Sigmoid colon (tissue), 7 donors: ENCODE measurements around the gene ZBTB4. TPM values are rescaled to one million over a fixed set of nuclear protein-coding genes. Genes with fewer than 3 reads are reported as not detected.

Source experiments
- DNase-seq: peaks from one replicate; pipeline ENCODE4 v3.0.0-alpha.2; 2019
- H3K27ac ChIP-seq, 4 donors: fragments of 200-600 bp; sonication (generic); one replicate each; pipeline ENCODE4 v1.5.1; 2016 to 2019; ENCODE audit warnings: mild to moderate bottlenecking in 1 of 4
- H3K27me3 ChIP-seq, 3 donors: fragments of 200-600 bp; sonication (generic); one replicate each; pipeline ENCODE4 v1.5.1; 2019; ENCODE audit warnings: mild to moderate bottlenecking in 1 of 3
- H3K36me3 ChIP-seq, 4 donors: fragments of 200-600 bp; sonication (generic); one replicate each; pipeline ENCODE4 v1.5.1; 2016 to 2019
- H3K4me1 ChIP-seq, 4 donors: fragments of 200-600 bp; sonication (generic); one replicate each; pipeline ENCODE4 v1.5.1; 2017 to 2019
- H3K4me3 ChIP-seq, 4 donors: fragments of 200-600 bp; sonication (generic); one replicate each; pipeline ENCODE4 v1.5.1; 2017 to 2019; ENCODE audit warnings: mild to moderate bottlenecking in 2 of 4, moderate library complexity in 1 of 4
- H3K9me3 ChIP-seq, 4 donors: fragments of 200-600 bp in 3 of 4; sonication (generic) in 3 of 4; one replicate each; pipeline versions ENCODE4 v1.5.1 to v1.6.1; 2013 to 2019
- CTCF ChIP-seq, 4 experiments: fragments of 450-650 bp in 3 of 4; fragments of 200-600 bp in 1 of 4; IDR thresholded peaks; one replicate each; pipeline ENCODE4 v1.5.1; 2016 to 2019; ENCODE audit warnings: antibody characterized with exemption in 4 of 4, mild to moderate bottlenecking in 3 of 4, moderate library complexity in 2 of 4
- EP300 ChIP-seq, 4 donors: sonication (generic); formaldehyde crosslinking; IDR thresholded peaks; one replicate each; pipeline ENCODE4 v1.6.1; 2017; ENCODE audit warnings: antibody characterized with exemption in 4 of 4
- POLR2A ChIP-seq, 2 donors: fragments of 450-650 bp; IDR thresholded peaks; one replicate each; pipeline ENCODE4 v1.6.1; 2016; ENCODE audit warnings: antibody characterized with exemption in 2 of 2, mild to moderate bottlenecking in 2 of 2, moderate library complexity in 2 of 2
- POLR2AphosphoS5 ChIP-seq, 4 donors: sonication (generic); formaldehyde crosslinking; IDR thresholded peaks; one replicate each; pipeline ENCODE4 v1.6.1; 2017; ENCODE audit warnings: antibody characterized with exemption in 4 of 4
- WGBS, 2 donors: extraction: QIAGEN DNeasy Blood & Tissue Kit; methylation state at CpG; one replicate each; pipeline ENCODE4 v1.1.7; 2013; 5-methylcytosine and 5-hydroxymethylcytosine counted together
- intact Hi-C: fragments of 100-400 bp; cut with DNase I; formaldehyde crosslinking; loops from one replicate; pipeline ENCODE4 v1.15.1; 2023
- polyA plus RNA-seq, 3 donors: library from polyadenylated mRNA; stranded (reverse); fragments of 200-250 nt; gene quantifications; one replicate each; pipeline ENCODE4 v1.2.3, GENCODE V29; 2013
- total RNA-seq, 4 donors: library from RNA; depleted of rRNA; stranded (reverse); fragments of >200 nt; gene quantifications; one replicate each; pipeline ENCODE4 v1.1.0, GENCODE V29; 2016
- donor health status: healthy with polysubstance abuse.
- donor health status: Bipolar disorder and iron deficiency.
- donor health status: healthy.

ZBTB4 gene
- total and polyA plus RNA-seq, 7 donors = 5.5 to 56.5 (median 42.5) TPM

- 75 to 86% methylated on average over 8 of the region's 8 CpGs for WGBS, 2 donors
- H3K4me1 ChIP-seq = peaks cover 0 to 39% (median 35%) of the 10 kb centered on the region in 4 donors
These were observed 10.7 kb upstream of the ZBTB4 start for GRCh38 chr17:7490144-7490543.

DNA sequence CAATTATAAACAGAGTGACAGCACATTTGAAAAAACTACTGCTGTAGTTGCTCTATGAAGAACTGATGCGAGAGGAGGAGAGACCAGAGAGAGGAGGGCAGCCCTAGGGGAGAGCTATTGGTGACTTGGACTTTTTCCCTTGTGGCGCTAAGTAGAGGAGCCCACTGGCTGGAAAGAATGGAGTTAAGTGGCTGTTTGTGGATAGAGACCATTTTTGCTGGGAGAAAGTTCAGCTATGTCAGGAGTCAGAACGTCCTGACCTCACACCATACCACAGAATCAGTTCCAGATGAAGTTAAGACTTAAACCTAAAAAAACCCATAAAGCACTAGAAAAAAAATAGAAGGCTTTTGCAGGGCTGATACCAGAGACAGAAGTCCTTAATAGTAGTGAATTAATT lies 6.8 kb upstream of the ZBTB4 start:
- Histone ChIP-seq H3K27ac (peak overlapping the region in 2 of 4 donors; percentile 94 to 100), H3K27me3 (no peaks in the 10 kb centered on the region), H3K4me1 (peaks cover 0 to 61% (median 53%) of the 10 kb centered on the region in 4 donors), H3K36me3 (no peaks in the 10 kb centered on the region), H3K9me3 (no peaks in the 10 kb centered on the region), H3K4me3 (peak overlapping the region in 1 of 4 donors; percentile 72)
- intact Hi-C loops = loop anchor here (10.0 kb wide), 1 partner anchor 349 kb away; the partner anchor contains the start of gene KDM6B
- DNase-seq = no peak
- 38 to 50% methylated on average over 3 of the region's 3 CpGs for WGBS, 2 donors
- no peak for TF ChIP-seq POLR2A (IDR thresholded peaks at IDR 0.05)
- TF ChIP-seq POLR2AphosphoS5 (IDR thresholded peaks at IDR 0.05) = no peak
- no peak for TF ChIP-seq CTCF (IDR thresholded peaks at IDR 0.05)
- TF ChIP-seq EP300 (IDR thresholded peaks at IDR 0.05) = no peak

More at GRCh38 chr17:7490144-7490543, 10.7 kb upstream of the ZBTB4 start:
- no peak overlapping the region for H3K4me3 ChIP-seq
- no peak for TF ChIP-seq CTCF (IDR thresholded peaks at IDR 0.05)
- TF ChIP-seq POLR2A (IDR thresholded peaks at IDR 0.05) = no peak
- no peak for TF ChIP-seq EP300 (IDR thresholded peaks at IDR 0.05)
- no peak for TF ChIP-seq POLR2AphosphoS5 (IDR thresholded peaks at IDR 0.05)
- no peak overlapping the region for H3K27ac ChIP-seq
- H3K27me3 ChIP-seq = no peaks in the 10 kb centered on the region
- no peaks in the 10 kb centered on the region for H3K9me3 ChIP-seq
- no peaks in the 10 kb centered on the region for H3K36me3 ChIP-seq
- no peak for DNase-seq
- intact Hi-C loops = no loop called here

DNA sequence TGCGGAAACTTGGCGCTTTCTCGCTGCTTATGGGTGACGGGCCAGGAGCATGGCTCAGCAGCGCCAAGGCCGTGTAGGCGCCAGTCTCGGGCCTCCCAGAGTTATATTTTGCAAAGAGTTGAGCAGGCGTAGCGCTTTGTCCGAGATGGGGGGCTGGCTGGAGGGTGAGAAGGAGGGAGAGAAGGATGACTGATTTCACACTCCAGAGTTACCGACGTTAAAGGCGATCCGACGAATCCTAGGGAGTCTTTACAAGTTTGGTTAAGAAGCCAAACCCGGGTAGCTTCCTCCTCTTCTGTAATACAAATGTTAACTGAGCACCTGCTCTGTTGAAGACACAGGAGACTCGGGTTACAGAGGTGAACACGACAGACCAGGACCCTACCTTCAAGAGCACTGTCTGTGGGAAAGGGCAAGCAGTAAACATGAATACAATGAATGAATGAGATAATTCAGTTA lies 5.5 kb upstream of the ZBTB4 start:
- no peak for DNase-seq
- intact Hi-C loops = loop anchor here (1.0 to 10.0 kb wide), 5 partner anchors 76 to 350 kb away; partner anchors contain the start of genes EIF5A, KDM6B and SENP3
- H3K9me3 ChIP-seq = no peaks in the 10 kb centered on the region
- peak overlapping the region; percentile 35 to 72 (median 64) for H3K4me3 ChIP-seq
- WGBS, 2 donors = 0% methylated on average over 19 of the region's 19 CpGs
- peak overlapping the region; percentile 94 to 100 (median 97) for H3K27ac ChIP-seq
- peaks cover 0 to 71% (median 59%) of the 10 kb centered on the region in 4 donors for H3K4me1 ChIP-seq
- TF ChIP-seq CTCF (IDR thresholded peaks at IDR 0.05) (no peak), EP300 (IDR thresholded peaks at IDR 0.05) (no peak), POLR2AphosphoS5 (IDR thresholded peaks at IDR 0.05) (no peak), POLR2A (IDR thresholded peaks at IDR 0.05) (no peak)
- H3K27me3 ChIP-seq = no peaks in the 10 kb centered on the region
- no peaks in the 10 kb centered on the region for H3K36me3 ChIP-seq

DNA sequence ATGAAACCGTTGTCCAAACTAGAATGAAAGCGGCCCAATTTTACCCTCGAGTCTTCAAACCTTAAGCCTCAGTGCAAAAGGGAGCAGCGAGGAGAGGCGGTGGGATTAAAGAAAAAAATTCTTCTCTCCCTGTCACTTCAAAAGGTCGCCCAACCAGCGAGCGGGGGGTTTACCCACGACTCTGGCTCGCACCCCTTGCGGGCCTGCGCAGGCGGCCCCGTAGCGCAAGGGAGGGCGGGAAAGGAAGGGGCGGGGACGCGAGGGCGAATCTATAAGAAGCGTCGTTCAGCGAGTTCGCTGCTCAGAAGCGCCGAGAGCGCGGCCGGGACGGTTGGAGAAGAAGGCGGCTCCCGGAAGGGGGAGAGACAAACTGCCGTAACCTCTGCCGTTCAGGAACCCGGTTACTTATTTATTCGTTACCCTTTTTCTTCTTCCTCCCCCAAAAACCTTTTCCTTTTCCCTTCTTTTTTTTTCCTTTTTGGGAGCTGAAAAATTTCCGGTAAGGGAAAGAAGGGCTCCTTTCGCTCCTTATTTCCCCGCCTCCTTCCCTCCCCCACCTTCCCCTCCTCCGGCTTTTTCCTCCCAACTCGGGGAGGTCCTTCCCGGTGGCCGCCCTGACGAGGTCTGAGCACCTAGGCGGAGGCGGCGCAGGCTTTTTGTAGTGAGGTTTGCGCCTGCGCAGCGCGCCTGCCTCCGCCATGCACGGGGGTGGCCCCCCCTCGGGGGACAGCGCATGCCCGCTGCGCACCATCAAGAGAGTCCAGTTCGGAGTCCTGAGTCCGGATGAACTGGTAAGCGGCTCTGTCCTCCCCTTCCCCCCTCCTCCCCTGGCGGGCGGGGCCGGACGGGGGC lies 4.9 kb upstream of the ZBTB4 start, which contains the start of gene POLR2A:
POLR2A (plus strand) TSS at position 300 of the 852 bp plus-strand sequence.
- DNase-seq = peak; percentile 100
- H3K4me1 ChIP-seq = peaks cover 0 to 74% (median 61%) of the 10 kb centered on the region in 4 donors
- no peaks in the 10 kb centered on the region for H3K27me3 ChIP-seq
- H3K27ac ChIP-seq = peak within 1 kb of the TSS; percentile 94 to 100 (median 97)
- H3K4me3 ChIP-seq = peak within 1 kb of the TSS; percentile 63 to 72 (median 64)
- TF ChIP-seq EP300 (IDR thresholded peaks at IDR 0.05) (peak in 2 of 4 donors; percentile 29 to 70), POLR2A (IDR thresholded peaks at IDR 0.05) (peak; percentile 100), CTCF (IDR thresholded peaks at IDR 0.05) (no peak), POLR2AphosphoS5 (IDR thresholded peaks at IDR 0.05) (peak; percentile 100)
- WGBS, 2 donors = 0 to 1% methylated on average over 64 of the region's 64 CpGs
- intact Hi-C loops = loop anchor here (1.0 to 10.0 kb wide), 5 partner anchors 77 to 351 kb away; partner anchors contain the start of genes EIF5A, KDM6B and SENP3
- no peaks in the 10 kb centered on the region for H3K36me3 ChIP-seq
- H3K9me3 ChIP-seq = no peaks in the 10 kb centered on the region
